Kidney (tissue), 14 donors: Measurements from ENCODE around the gene CYP24A1. TPM values are rescaled to one million over a fixed set of nuclear protein-coding genes. Genes with fewer than 3 reads are reported as not detected.

Source experiments
- DNase-seq, 5 donors: peaks; one replicate each; pipeline ENCODE4 v3.0.0-alpha.2; 2013 to 2020
- FAIRE-seq: peaks from 2 replicates; lab custom pipeline; 2012; peaks lifted over from hg19 to GRCh38; lab: Jason Lieb, UNC
- H3K27ac ChIP-seq, 2 donors: one replicate each; pipeline ENCODE4 v1.7.0; 2013; ENCODE audit warnings: low read depth in 2 of 2, low read length in 2 of 2, inconsistent platforms in 1 of 2
- H3K27me3 ChIP-seq: one replicate; pipeline ENCODE4 v1.7.1; 2013; ENCODE audit warnings: low read length, inconsistent platforms; ENCODE audit not compliant: control insufficient read depth, insufficient read depth
- H3K36me3 ChIP-seq, 3 donors: one replicate each; pipeline versions ENCODE4 v1.7.0 to v1.7.1; 2013; ENCODE audit warnings: low read length in 3 of 3, control low read depth in 1 of 3, inconsistent platforms in 1 of 3; ENCODE audit not compliant: insufficient read depth in 3 of 3, control insufficient read depth in 2 of 3
- H3K4me1 ChIP-seq, 3 donors: one replicate each; pipeline versions ENCODE4 v1.7.0 to v1.7.1; 2013; ENCODE audit warnings: low read length in 3 of 3, inconsistent platforms in 1 of 3, low read depth in 1 of 3; ENCODE audit not compliant: control insufficient read depth in 2 of 3, insufficient read depth in 2 of 3
- H3K4me3 ChIP-seq, 3 donors: one replicate each; pipeline versions ENCODE4 v1.7.0 to v1.8.1; 2013; ENCODE audit warnings: low read length in 3 of 3, control low read depth in 1 of 3, inconsistent platforms in 1 of 3
- H3K9ac ChIP-seq, 3 donors: one replicate each; pipeline versions ENCODE4 v1.7.0 to v1.7.1; 2013; ENCODE audit warnings: low read length in 3 of 3, control low read depth in 1 of 3, inconsistent platforms in 1 of 3
- H3K9me3 ChIP-seq, 3 donors: one replicate each; pipeline versions ENCODE4 v1.7.0 to v1.7.1; 2013; ENCODE audit warnings: low read length in 3 of 3, control low read depth in 1 of 3, inconsistent platforms in 1 of 3; ENCODE audit not compliant: control insufficient read depth in 2 of 3, insufficient read depth in 1 of 3
- intact Hi-C: fragments of 100-400 bp; cut with DNase I; formaldehyde crosslinking; loops from one replicate; pipeline ENCODE4 v1.11.1; 2022
- polyA plus RNA-seq: library from polyadenylated mRNA; stranded (reverse); fragments of 350-450 nt; fragmentation: Illumina TruSeq; extraction: RNeasy Lipid Tissue Mini Kit (QIAGEN cat#74804); gene quantifications from one replicate; pipeline ENCODE4 v1.2.3, GENCODE V29; 2014; ENCODE audit warnings: low read depth, low replicate concordance; ENCODE audit not compliant: insufficient read depth
- total RNA-seq: library from RNA; stranded (reverse); fragmentation: NEBNext Ultra II Directional; extraction: Animal tissue kit (Norgen Biotek cat#: 25700); gene quantifications from one replicate; pipeline ENCODE4 v1.2.1, GENCODE V29; 2021
- TF ChIP-seq, protein P1 (sequence below): IDR thresholded peaks from 3 replicates; pipeline ENCODE4 v1.5.1; 2012; ENCODE audit warnings: mild to moderate bottlenecking, moderate library complexity, borderline replicate concordance; ENCODE audit not compliant: insufficient read depth; ENCODE audit errors: extremely low read depth
- donor health status: control.
- donor health status: control.
- donor health status: control.
- donor health status: control.
- donor health status: control.
- donor health status: DM: yes; HTN: yes; CAD: no.
- donor health status: Normal renal cell carcinoma (clear cell type).

The CYP24A1 gene
- total and polyA plus RNA-seq, 2 donors from 2014 or later, result 15.4 to 39.0 TPM

DNA sequence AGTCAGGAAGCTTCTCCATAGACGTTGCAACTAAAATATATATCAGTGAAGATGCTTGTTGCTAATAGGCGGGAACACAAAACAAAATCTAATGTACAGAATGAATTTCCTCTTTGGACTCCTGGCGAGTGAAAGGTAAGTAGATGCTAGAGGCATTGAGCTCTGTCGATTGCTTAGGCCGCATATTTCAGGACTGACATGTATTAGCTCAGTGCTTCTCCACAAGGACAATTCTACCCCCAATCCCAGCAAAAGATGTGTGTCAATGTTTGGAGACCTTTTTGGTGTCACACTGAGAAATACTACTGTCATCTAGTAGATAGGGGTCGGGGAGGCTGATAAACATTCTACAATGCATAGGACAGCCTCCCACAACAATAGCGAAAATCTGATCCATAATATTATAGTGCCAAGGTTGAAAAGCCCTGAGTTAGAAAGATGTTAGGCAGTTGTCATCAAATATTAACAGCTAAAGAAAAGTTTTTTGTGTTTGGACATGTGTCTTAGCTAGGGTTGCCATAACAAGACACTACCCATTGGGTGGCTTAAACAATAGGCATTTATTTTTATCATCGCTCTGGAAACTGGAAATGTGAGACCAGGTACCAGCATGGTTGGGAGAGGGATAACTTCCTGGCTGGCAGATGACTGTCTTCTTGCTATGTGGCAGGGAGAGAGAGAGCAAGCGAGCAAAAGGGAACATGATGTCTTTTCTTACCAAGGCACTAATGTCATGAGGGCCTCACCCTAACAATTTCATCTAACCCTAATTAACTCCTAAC is 55.4 kb downstream of the CYP24A1 start:
- intact Hi-C loops, result no loop called here
- H3K27me3 ChIP-seq, result no peaks in the 10 kb centered on the region
- no peak overlapping the region for H3K9ac ChIP-seq
- no peaks in the 10 kb centered on the region for H3K36me3 ChIP-seq
- TF ChIP-seq, protein P1, sequence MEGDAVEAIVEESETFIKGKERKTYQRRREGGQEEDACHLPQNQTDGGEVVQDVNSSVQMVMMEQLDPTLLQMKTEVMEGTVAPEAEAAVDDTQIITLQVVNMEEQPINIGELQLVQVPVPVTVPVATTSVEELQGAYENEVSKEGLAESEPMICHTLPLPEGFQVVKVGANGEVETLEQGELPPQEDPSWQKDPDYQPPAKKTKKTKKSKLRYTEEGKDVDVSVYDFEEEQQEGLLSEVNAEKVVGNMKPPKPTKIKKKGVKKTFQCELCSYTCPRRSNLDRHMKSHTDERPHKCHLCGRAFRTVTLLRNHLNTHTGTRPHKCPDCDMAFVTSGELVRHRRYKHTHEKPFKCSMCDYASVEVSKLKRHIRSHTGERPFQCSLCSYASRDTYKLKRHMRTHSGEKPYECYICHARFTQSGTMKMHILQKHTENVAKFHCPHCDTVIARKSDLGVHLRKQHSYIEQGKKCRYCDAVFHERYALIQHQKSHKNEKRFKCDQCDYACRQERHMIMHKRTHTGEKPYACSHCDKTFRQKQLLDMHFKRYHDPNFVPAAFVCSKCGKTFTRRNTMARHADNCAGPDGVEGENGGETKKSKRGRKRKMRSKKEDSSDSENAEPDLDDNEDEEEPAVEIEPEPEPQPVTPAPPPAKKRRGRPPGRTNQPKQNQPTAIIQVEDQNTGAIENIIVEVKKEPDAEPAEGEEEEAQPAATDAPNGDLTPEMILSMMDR, result no peak
- no peak overlapping the region for H3K4me3 ChIP-seq
- H3K27ac ChIP-seq, result no peak overlapping the region
- peaks cover 0 to 29% (median 5%) of the 10 kb centered on the region in 3 donors for H3K4me1 ChIP-seq
- no peaks in the 10 kb centered on the region for H3K9me3 ChIP-seq
- no peak for FAIRE-seq
- no peak for DNase-seq

DNA sequence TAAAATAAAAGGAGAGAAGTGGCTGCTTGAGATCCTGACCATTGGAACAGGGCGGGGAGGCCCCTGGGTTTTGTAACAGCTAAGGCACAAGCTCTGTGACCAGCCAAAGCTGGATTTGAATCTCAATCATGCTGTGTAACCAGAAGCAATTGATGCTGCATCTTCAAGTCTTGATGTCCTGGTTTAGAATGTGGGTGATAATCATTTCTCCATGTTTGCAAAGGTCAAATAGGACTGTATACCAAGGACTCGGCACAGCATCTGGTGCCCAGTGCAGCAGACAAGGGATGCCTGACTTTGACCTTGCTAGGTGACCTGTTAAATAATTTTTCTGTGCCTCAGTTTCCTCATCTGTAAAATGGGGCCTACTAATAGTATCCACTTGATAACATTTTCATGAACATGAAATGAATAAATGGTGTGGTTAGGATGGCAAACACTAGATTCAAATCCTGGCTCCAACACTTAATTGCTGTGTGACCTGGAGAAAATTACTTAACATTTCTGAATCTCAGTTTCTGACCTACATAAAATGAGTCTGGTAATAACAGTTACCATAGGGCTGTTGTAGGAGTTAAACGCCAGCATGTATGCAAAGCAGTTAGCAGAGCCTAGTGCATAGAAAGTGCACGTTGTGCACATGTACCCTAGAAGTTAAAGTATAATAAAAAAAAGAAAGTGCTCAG is 57.1 kb downstream of the CYP24A1 start:
- no peaks in the 10 kb centered on the region for H3K27me3 ChIP-seq
- H3K27ac ChIP-seq, result peak overlapping the region in 1 of 2 donors; percentile 33
- H3K36me3 ChIP-seq, result no peaks in the 10 kb centered on the region
- FAIRE-seq (no peak), DNase-seq (no peak)
- H3K4me1 ChIP-seq, result peaks cover 0 to 15% (median 2%) of the 10 kb centered on the region in 3 donors
- TF ChIP-seq, protein P1, result no peak
- H3K4me3 ChIP-seq, result no peak overlapping the region
- intact Hi-C loops, result no loop called here
- no peak overlapping the region for H3K9ac ChIP-seq
- H3K9me3 ChIP-seq, result no peaks in the 10 kb centered on the region

DNA sequence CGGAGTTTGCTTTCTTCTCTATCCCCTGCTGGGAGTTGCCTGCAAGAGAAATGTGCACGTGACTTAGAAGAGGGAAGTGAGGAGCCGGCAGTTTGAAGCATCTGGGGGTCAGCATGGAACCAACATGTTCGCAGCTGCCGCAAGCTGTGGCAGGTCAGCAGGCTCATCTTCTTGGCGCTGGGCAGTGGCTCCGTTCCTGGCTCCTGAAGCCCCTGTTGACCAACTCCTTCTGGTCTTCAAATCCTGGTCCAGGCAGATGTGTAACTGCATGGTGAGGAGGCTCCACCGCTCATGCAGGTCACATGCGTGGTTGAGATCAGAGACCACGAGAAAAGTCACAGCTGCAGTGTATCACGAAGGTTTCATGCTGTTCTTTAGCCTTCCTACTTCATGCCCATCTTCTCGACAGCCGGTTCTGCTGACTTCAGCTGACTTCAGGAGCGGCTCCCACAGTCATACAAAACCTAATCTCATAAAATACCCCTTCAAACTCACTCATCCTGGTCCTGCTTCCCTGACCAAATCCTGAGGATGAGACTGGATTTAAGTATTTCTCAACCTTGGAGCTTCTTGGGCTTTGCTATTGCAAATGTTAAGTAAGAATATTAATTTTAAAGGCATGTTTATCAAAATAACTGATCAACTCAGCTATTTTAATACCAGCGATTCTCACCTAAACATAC is 58.5 kb downstream of the CYP24A1 start:
- no peak overlapping the region for H3K9ac ChIP-seq
- no peak for FAIRE-seq
- no peaks in the 10 kb centered on the region for H3K36me3 ChIP-seq
- H3K4me3 ChIP-seq, result no peak overlapping the region
- intact Hi-C loops, result no loop called here
- no peaks in the 10 kb centered on the region for H3K27me3 ChIP-seq
- peaks cover 0 to 7% (median 2%) of the 10 kb centered on the region in 3 donors for H3K4me1 ChIP-seq
- DNase-seq, result peak in 1 of 5 donors; percentile 10
- peak overlapping the region in 1 of 2 donors; percentile 67 for H3K27ac ChIP-seq
- TF ChIP-seq, protein P1, result no peak
- H3K9me3 ChIP-seq, result no peaks in the 10 kb centered on the region
